ENCODE measurements around the gene CHMP1A. TPM values are rescaled to one million over a fixed set of nuclear protein-coding genes. Genes with fewer than 3 reads are reported as not detected.
"Not testable (repeated sequence)": the region's sequence is repeated elsewhere in the genome, so short reads cannot be mapped to it uniquely, and the experiment has no call there.

CHMP1A gene
- total RNA-seq, 6 experiments from 2014 or later = 85.6 to 93.1 (median 87.2) TPM

DNA sequence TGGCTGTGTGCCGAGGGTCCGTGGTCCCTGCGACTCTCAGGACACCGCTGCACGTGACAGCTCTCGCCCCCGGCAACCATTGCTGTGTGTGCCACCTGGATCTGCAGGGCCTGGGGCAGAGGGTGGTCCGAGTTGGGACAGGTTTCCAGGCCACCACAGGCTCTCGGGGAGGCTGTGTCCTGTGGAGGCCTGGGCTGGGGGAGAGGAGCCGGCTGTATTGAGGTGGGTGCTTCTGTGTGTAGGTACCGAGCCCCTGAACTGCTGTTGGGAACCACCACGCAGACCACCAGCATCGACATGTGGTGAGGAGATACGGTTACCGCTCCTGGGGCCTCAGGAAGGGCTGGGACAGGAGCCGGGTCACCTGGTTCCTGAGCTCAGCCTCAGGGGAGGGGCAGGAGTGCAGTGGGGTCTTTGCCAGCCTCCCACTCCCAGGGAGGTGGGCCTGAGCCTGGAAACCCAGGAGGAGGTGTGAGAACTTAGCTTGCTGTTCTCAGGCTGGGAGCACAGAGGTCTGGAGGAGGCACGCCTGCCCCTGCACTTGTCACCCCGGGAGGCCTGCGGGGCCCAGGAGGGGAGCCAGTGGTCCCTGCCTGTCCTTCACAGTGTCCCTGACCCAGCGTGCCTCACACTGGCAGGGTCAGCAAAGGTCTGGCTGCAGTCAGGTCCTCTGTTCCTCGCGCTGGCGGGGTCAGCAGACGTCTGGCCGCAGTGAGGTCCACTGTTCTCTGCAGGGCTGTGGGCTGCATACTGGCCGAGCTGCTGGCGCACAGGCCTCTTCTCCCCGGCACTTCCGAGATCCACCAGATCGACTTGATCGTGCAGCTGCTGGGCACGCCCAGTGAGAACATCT, 36.6 kb upstream of the CHMP1A start:
- no peaks in the 10 kb centered on the region; the same call in none of the 2 replicates for H3K27me3 Mint-ChIP-seq (ENCODE audit: insufficient read depth)
- no peaks in the 10 kb centered on the region for H3K9me3 Mint-ChIP-seq
- no peaks in the 10 kb centered on the region for H3K4me1 Mint-ChIP-seq (ENCODE audit: low read depth)
- TF ChIP-seq, protein P1, sequence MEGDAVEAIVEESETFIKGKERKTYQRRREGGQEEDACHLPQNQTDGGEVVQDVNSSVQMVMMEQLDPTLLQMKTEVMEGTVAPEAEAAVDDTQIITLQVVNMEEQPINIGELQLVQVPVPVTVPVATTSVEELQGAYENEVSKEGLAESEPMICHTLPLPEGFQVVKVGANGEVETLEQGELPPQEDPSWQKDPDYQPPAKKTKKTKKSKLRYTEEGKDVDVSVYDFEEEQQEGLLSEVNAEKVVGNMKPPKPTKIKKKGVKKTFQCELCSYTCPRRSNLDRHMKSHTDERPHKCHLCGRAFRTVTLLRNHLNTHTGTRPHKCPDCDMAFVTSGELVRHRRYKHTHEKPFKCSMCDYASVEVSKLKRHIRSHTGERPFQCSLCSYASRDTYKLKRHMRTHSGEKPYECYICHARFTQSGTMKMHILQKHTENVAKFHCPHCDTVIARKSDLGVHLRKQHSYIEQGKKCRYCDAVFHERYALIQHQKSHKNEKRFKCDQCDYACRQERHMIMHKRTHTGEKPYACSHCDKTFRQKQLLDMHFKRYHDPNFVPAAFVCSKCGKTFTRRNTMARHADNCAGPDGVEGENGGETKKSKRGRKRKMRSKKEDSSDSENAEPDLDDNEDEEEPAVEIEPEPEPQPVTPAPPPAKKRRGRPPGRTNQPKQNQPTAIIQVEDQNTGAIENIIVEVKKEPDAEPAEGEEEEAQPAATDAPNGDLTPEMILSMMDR (IDR thresholded peaks at IDR 0.05) = no peak
- H3K27ac Mint-ChIP-seq = no peak overlapping the region
- H3K4me3 Mint-ChIP-seq = no peak overlapping the region
- DNase-seq = no peak
- no peaks in the 10 kb centered on the region; the same call in 1 of the 2 replicates for H3K36me3 Mint-ChIP-seq (ENCODE audit: low read depth)

DNA sequence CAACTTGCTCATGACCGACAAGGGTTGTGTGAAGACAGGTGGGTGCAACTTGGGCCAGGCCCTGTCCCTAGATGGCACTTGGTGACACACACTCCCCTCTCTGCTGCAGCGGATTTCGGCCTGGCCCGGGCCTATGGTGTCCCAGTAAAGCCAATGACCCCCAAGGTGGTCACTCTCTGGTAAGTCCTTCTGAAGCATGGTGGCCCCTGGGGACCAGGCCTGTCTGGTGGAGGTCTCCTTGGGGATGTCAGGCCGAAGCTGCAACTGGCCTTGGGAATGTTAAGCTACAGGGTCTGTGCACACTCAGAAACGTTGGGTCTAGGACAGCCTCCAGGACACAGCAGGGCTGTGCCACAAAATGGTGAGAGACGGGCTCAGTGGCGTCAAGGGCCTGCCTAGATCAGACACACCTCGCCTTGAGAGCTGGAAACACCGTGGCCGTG, 35.8 kb upstream of the CHMP1A start:
- no peaks in the 10 kb centered on the region for H3K4me1 Mint-ChIP-seq (ENCODE audit: low read depth)
- H3K27me3 Mint-ChIP-seq (ENCODE audit: insufficient read depth) = no peaks in the 10 kb centered on the region; the same call in none of the 2 replicates
- no peak for DNase-seq
- H3K9me3 Mint-ChIP-seq = no peaks in the 10 kb centered on the region
- TF ChIP-seq, protein P1 (IDR thresholded peaks at IDR 0.05) = no peak
- H3K36me3 Mint-ChIP-seq (ENCODE audit: low read depth) = no peaks in the 10 kb centered on the region; the same call in 1 of the 2 replicates
- no peak overlapping the region for H3K27ac Mint-ChIP-seq
- no peak overlapping the region for H3K4me3 Mint-ChIP-seq

DNA sequence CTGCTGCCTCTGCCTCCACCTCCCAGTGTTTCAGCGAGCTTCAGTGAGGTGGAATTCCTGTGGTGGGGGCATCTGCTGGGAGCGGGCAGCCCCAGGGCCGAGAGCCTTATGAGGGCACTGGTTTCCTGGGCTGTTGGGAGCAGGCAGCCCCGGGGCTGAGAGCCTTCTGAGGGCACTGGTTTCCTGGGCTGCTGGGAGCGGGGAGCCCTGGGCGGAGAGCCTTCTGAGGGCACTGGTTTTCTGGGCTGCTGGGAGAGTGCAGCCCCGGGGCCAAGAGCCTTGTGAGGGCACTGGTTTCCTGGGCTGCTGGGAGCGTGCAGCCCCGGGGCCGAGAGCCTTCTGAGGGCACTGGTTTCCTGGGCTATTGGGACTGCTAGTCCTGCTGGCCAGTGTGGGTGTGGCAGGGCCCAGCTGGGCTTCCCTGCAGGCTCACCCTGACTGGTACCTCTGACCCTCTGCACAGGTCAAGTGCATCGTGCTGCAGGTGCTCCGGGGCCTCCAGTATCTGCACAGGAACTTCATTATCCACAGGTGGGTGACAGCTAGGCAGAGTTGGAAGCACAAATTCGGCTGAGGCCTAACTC, 34.6 kb upstream of the CHMP1A start:
- Mint-ChIP-seq H3K36me3 (ENCODE audit: low read depth) (peaks cover 6% of the 10 kb centered on the region), H3K4me1 (ENCODE audit: low read depth) (peaks cover 7% of the 10 kb centered on the region), H3K27me3 (ENCODE audit: insufficient read depth) (peaks cover 5% of the 10 kb centered on the region), H3K9me3 (no peaks in the 10 kb centered on the region), H3K27ac (no peak overlapping the region), H3K4me3 (no peak overlapping the region)
- TF ChIP-seq, protein P1 (IDR thresholded peaks at IDR 0.05) = no peak
- no peak for DNase-seq

DNA sequence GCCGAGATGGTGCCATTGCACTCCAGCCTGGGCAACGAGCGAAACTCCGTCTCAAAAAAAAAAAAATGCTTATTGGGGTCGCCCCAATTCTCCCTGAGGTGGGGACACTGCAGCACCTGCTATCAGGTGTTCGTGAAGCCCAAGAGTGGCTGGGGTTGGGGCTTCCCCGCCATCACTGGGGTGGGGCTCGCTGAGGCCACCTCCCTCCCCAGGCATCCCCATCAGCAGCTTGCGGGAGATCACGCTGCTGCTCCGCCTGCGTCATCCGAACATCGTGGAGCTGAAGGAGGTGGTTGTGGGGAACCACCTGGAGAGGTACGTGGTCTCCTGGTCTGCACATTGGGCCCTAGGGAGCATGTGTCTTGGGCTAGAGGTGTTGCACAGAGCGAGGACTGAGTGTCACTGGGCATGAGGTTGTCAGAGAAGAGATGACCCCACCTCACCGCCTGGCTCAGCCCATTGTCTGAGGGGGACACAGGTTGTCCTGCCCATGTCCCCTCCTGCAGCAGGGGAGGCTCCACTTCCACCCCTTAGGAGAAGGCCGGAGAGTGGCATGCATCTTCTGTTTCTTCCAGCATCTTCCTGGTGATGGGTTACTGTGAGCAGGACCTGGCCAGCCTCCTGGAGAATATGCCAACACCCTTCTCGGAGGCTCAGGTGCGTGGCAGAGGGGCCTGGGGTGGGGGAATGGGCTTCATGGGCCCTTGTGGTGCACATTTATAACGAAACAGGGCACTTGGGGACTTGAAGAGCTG, 33.9 kb upstream of the CHMP1A start:
- Mint-ChIP-seq H3K36me3 (ENCODE audit: low read depth) (peaks cover 6% of the 10 kb centered on the region), H3K4me1 (ENCODE audit: low read depth) (peaks cover 7% of the 10 kb centered on the region), H3K27me3 (ENCODE audit: insufficient read depth) (peaks cover 7% of the 10 kb centered on the region), H3K4me3 (no peak overlapping the region), H3K9me3 (no peaks in the 10 kb centered on the region), H3K27ac (no peak overlapping the region)
- DNase-seq = no peak
- TF ChIP-seq, protein P1 (IDR thresholded peaks at IDR 0.05) = no peak

DNA sequence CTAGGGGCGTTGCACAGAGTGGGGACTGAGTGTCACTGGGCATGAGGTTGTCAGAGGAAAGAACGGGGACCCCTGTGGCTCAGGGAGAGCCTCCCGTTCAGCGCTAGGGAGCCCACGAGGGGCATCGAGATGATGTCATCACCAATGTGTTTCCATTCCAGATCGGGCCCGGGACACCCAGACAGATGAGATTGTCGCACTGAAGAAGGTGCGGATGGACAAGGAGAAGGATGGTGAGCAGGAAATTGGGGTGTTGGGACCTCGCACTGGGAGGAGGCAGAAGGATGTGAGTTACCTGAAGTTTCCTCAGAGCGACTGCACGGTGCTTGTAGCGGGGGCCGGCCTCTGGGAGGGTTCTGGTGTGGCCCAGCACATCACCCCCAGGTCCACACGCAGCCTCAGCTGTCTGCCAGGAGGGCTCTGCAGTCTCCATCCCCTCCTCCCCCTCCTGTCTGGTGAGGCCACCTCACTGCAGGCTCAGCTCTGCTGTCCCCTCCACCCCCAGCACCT, 32.9 kb upstream of the CHMP1A start:
- H3K27ac Mint-ChIP-seq = no peak overlapping the region
- H3K36me3 Mint-ChIP-seq (ENCODE audit: low read depth) = peaks cover 10% of the 10 kb centered on the region
- peaks cover 7% of the 10 kb centered on the region for H3K4me1 Mint-ChIP-seq (ENCODE audit: low read depth)
- DNase-seq = no peak
- H3K27me3 Mint-ChIP-seq (ENCODE audit: insufficient read depth) = peaks cover 8% of the 10 kb centered on the region
- TF ChIP-seq, protein P1 (IDR thresholded peaks at IDR 0.05) = no peak
- no peak overlapping the region for H3K4me3 Mint-ChIP-seq
- no peaks in the 10 kb centered on the region for H3K9me3 Mint-ChIP-seq

DNA sequence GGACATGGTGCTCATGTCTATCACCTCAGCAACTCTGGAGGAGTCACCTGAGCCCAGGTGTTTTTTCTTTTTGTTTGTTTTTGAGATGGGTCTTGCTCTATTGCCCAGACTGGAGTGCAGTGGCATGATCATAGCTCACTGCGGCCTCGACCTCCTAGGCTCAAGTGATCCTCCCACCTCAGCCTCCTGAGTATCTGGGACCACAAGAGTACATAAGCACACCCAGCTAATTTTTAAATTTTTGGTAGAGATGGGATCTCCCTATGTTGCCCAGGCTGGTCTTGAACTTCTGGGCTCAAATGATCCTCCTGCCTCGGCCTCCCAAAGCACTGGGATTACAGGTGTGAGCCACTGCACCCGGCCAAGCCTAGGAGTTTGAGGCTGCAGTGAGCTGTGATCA, 32.1 kb upstream of the CHMP1A start:
- not testable (repeated sequence) for H3K4me3 Mint-ChIP-seq; DNase-seq; H3K4me1 Mint-ChIP-seq (ENCODE audit: low read depth); H3K27ac Mint-ChIP-seq; H3K9me3 Mint-ChIP-seq; H3K27me3 Mint-ChIP-seq (ENCODE audit: insufficient read depth)
- peaks cover 16% of the 10 kb centered on the region for H3K36me3 Mint-ChIP-seq (ENCODE audit: low read depth)
